Uterus (tissue), 2 donors: ENCODE results near the gene TWIST2.

Experiments
- POLR2A ChIP-seq, 2 donors: fragments of 450-650 bp; IDR thresholded peaks; one replicate each; pipeline ENCODE4 v1.6.1; 2016; ENCODE audit warnings: antibody characterized with exemption in 2 of 2, mild to moderate bottlenecking in 1 of 2, moderate library complexity in 1 of 2
- TF ChIP-seq, protein P1 (sequence below), 4 experiments: fragments of 200-600 bp in 2 of 4; fragments of 450-650 bp in 2 of 4; sonication (generic) in 2 of 4; IDR thresholded peaks; one replicate each; pipeline ENCODE4 v1.5.1; 2016 to 2019; ENCODE audit warnings: antibody characterized with exemption in 4 of 4, mild to moderate bottlenecking in 2 of 4, moderate library complexity in 1 of 4

DNA sequence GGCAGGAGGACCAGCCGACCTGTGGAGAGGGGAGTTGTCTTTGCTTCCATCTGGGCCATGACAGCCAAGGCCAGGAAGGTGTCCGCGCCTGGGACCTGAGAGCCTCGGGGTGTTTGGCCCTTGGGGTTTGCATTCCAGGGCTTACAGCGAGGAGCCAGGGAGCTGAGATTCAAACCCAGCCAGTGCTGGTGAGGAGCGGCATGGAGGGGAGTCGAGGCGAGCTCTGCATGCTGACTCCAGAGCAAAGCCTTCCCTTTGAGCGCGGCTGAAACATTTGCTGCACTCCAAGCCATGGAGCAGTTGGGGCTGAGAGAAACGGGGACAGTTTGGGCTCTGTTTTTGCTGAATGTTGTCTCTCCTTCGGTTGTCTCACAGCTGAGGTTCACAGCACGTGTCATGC, 77.4 kb downstream of the TWIST2 start:
- TF ChIP-seq, protein P1, sequence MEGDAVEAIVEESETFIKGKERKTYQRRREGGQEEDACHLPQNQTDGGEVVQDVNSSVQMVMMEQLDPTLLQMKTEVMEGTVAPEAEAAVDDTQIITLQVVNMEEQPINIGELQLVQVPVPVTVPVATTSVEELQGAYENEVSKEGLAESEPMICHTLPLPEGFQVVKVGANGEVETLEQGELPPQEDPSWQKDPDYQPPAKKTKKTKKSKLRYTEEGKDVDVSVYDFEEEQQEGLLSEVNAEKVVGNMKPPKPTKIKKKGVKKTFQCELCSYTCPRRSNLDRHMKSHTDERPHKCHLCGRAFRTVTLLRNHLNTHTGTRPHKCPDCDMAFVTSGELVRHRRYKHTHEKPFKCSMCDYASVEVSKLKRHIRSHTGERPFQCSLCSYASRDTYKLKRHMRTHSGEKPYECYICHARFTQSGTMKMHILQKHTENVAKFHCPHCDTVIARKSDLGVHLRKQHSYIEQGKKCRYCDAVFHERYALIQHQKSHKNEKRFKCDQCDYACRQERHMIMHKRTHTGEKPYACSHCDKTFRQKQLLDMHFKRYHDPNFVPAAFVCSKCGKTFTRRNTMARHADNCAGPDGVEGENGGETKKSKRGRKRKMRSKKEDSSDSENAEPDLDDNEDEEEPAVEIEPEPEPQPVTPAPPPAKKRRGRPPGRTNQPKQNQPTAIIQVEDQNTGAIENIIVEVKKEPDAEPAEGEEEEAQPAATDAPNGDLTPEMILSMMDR (IDR thresholded peaks at IDR 0.05), result no peak
- TF ChIP-seq POLR2A (IDR thresholded peaks at IDR 0.05), result no peak
